ENCODE measurements around the gene SH2D7. TPM values are rescaled to one million over a fixed set of nuclear protein-coding genes. Genes with fewer than 3 reads are reported as not detected.

Gene SH2D7
- total and polyA plus RNA-seq, 3 donors from 2014 or later = 1.5 to 5.0 (median 2.2) TPM

GRCh38 chr15:78120523-78120922, 28.2 kb downstream of the SH2D7 start:
- Histone ChIP-seq H3K4me1 (no peaks in the 10 kb centered on the region), H3K36me3 (ENCODE audit: low read depth, missing control alignments) (no peaks in the 10 kb centered on the region), H3K27me3 (no peaks in the 10 kb centered on the region), H3K27ac (no peak overlapping the region), H3K9me3 (no peaks in the 10 kb centered on the region), H3K4me3 (no peak overlapping the region)
- TF ChIP-seq, protein P1, sequence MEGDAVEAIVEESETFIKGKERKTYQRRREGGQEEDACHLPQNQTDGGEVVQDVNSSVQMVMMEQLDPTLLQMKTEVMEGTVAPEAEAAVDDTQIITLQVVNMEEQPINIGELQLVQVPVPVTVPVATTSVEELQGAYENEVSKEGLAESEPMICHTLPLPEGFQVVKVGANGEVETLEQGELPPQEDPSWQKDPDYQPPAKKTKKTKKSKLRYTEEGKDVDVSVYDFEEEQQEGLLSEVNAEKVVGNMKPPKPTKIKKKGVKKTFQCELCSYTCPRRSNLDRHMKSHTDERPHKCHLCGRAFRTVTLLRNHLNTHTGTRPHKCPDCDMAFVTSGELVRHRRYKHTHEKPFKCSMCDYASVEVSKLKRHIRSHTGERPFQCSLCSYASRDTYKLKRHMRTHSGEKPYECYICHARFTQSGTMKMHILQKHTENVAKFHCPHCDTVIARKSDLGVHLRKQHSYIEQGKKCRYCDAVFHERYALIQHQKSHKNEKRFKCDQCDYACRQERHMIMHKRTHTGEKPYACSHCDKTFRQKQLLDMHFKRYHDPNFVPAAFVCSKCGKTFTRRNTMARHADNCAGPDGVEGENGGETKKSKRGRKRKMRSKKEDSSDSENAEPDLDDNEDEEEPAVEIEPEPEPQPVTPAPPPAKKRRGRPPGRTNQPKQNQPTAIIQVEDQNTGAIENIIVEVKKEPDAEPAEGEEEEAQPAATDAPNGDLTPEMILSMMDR (IDR thresholded peaks at IDR 0.05) = no peak
- TF ChIP-seq POLR2A (IDR thresholded peaks at IDR 0.05) = no peak
- intact Hi-C loops (cut with DNase I; ENCODE audit: low total_unique reads) = no loop called here
- 79 to 85% methylated on average over 4 to 5 of the region's 5 CpGs for WGBS, 2 donors
- DNase-seq = no peak

GRCh38 chr15:78125267-78125666, 32.9 kb downstream of the SH2D7 start:
- H3K9me3 ChIP-seq = no peaks in the 10 kb centered on the region
- no peak overlapping the region for H3K27ac ChIP-seq
- no peak for DNase-seq
- 87 to 88% methylated on average over 3 of the region's 3 CpGs for WGBS, 2 donors
- H3K4me1 ChIP-seq = no peaks in the 10 kb centered on the region
- H3K27me3 ChIP-seq = no peaks in the 10 kb centered on the region
- TF ChIP-seq, protein P1 (IDR thresholded peaks at IDR 0.05) = no peak
- intact Hi-C loops (cut with DNase I; ENCODE audit: low total_unique reads) = no loop called here
- H3K4me3 ChIP-seq = no peak overlapping the region
- no peaks in the 10 kb centered on the region for H3K36me3 ChIP-seq (ENCODE audit: low read depth, missing control alignments)

DNA sequence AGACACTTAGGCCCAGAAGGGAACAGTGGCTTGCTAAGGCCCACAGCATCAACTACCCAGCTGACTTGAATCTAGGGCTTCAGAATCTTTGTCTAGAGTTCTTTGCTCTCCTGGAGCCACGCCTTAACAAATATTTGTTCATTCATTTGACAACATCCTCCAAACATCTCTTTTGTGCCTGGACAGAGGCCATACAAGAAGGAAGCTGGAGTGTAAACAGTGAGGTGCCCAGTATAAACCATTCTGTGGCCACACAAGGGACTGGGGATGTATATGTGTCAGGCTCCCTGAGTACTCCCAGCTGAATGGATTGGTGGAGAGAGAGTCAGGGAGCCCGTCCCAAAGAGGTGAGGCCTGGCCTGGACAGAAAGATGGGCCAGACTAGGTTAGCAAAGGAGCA, 35.5 kb downstream of the SH2D7 start:
- Histone ChIP-seq H3K27ac (no peak overlapping the region), H3K9me3 (no peaks in the 10 kb centered on the region), H3K27me3 (no peaks in the 10 kb centered on the region), H3K4me1 (peaks cover 10% of the 10 kb centered on the region), H3K36me3 (ENCODE audit: low read depth, missing control alignments) (no peaks in the 10 kb centered on the region), H3K4me3 (no peak overlapping the region)
- intact Hi-C loops (cut with DNase I; ENCODE audit: low total_unique reads) = no loop called here
- DNase-seq = no peak
- WGBS, 2 donors = 93 to 97% methylated on average over 2 of the region's 2 CpGs
- TF ChIP-seq POLR2A (IDR thresholded peaks at IDR 0.05) = no peak
- TF ChIP-seq, protein P1 (IDR thresholded peaks at IDR 0.05) = no peak

GRCh38 chr15:78129077-78129750, 36.9 kb downstream of the SH2D7 start:
- H3K27me3 ChIP-seq = no peaks in the 10 kb centered on the region
- DNase-seq = no peak
- no peaks in the 10 kb centered on the region for H3K9me3 ChIP-seq
- 82 to 87% methylated on average over 8 of the region's 8 CpGs for WGBS, 2 donors
- TF ChIP-seq, protein P1 (IDR thresholded peaks at IDR 0.05) = no peak
- TF ChIP-seq POLR2A (IDR thresholded peaks at IDR 0.05) = no peak
- no peak overlapping the region for H3K27ac ChIP-seq
- peaks cover 10% of the 10 kb centered on the region for H3K4me1 ChIP-seq
- H3K4me3 ChIP-seq = no peak overlapping the region
- no peaks in the 10 kb centered on the region for H3K36me3 ChIP-seq (ENCODE audit: low read depth, missing control alignments)
- intact Hi-C loops (cut with DNase I; ENCODE audit: low total_unique reads) = no loop called here

- Histone ChIP-seq H3K4me1 (peaks cover 10% of the 10 kb centered on the region), H3K27me3 (no peaks in the 10 kb centered on the region), H3K4me3 (no peak overlapping the region), H3K36me3 (ENCODE audit: low read depth, missing control alignments) (no peaks in the 10 kb centered on the region), H3K9me3 (no peaks in the 10 kb centered on the region), H3K27ac (no peak overlapping the region)
- no peak for DNase-seq
- 89 to 97% methylated on average over 5 of the region's 5 CpGs for WGBS, 2 donors
- intact Hi-C loops (cut with DNase I; ENCODE audit: low total_unique reads) = no loop called here
- TF ChIP-seq, protein P1 (IDR thresholded peaks at IDR 0.05) = no peak
- TF ChIP-seq POLR2A (IDR thresholded peaks at IDR 0.05) = no peak
Measured at GRCh38 chr15:78129751-78130287, 37.5 kb downstream of the SH2D7 start.
